H1 (cell line): ENCODE measurements around the gene RAD51B.

ENCODE experiments used
- CEBPB ChIP-seq: IDR thresholded peaks from 2 replicates; pipeline ENCODE4 v1.6.1; 2012; ENCODE audit warnings: low read depth, low read length
- CHD1 ChIP-seq: IDR thresholded peaks from 2 replicates; pipeline ENCODE4 v1.6.1; 2012; ENCODE audit warnings: low read depth, low read length, improper control_type of control experiment
- CHD2 ChIP-seq: IDR thresholded peaks from 2 replicates; pipeline ENCODE4 v1.6.1; 2012; ENCODE audit warnings: low read length, improper control_type of control experiment
- CTCF ChIP-seq, 3 experiments: IDR thresholded peaks; 1 replicate in 2 of 3; 2 replicates in 1 of 3; pipeline versions ENCODE4 v1.5.1 to v1.6.1; 2011; ENCODE audit warnings: low read length in 3 of 3, mild to moderate bottlenecking in 3 of 3, inconsistent platforms in 2 of 3, low read depth in 1 of 3, moderate library complexity in 1 of 3; ENCODE audit not compliant: insufficient read depth in 1 of 3; ENCODE audit errors: control extremely low read depth in 1 of 3
- EP300 ChIP-seq, 2 experiments: IDR thresholded peaks; 1 replicate in 1 of 2; 2 replicates in 1 of 2; pipeline ENCODE4 v1.6.1; 2011 to 2012; ENCODE audit warnings: low read depth in 2 of 2, low read length in 2 of 2, mild to moderate bottlenecking in 2 of 2, borderline replicate concordance in 1 of 2, inconsistent platforms in 1 of 2, moderate library complexity in 1 of 2
- KDM5A ChIP-seq: fragments of 200-600 bp; IDR thresholded peaks from 2 replicates; pipeline ENCODE4 v1.7.1; 2012; ENCODE audit warnings: mild to moderate bottlenecking, low read length, inconsistent platforms, mixed read lengths
- MAFK ChIP-seq: IDR thresholded peaks from 2 replicates; pipeline ENCODE4 v1.6.1; 2012; ENCODE audit warnings: low read depth, mild to moderate bottlenecking, improper control_type of control experiment, low read length
- POLR2A ChIP-seq, 2 experiments: IDR thresholded peaks; 1 replicate in 1 of 2; 2 replicates in 1 of 2; pipeline ENCODE4 v1.6.1; 2011; ENCODE audit warnings: low read depth in 2 of 2, low read length in 2 of 2, mild to moderate bottlenecking in 2 of 2; ENCODE audit errors: control extremely low read depth in 1 of 2
- RAD21 ChIP-seq, 2 experiments: IDR thresholded peaks in 1 of 2; conservative IDR thresholded peaks in 1 of 2; 2 replicates each; pipeline ENCODE4 v1.6.1; 2011; ENCODE audit warnings: low read depth in 2 of 2, low read length in 2 of 2, improper control_type of control experiment in 1 of 2, inconsistent platforms in 1 of 2, mild to moderate bottlenecking in 1 of 2, moderate library complexity in 1 of 2
- SP2 ChIP-seq: IDR thresholded peaks from 2 replicates; pipeline ENCODE4 v1.6.1; 2012; ENCODE audit warnings: mild to moderate bottlenecking, low read length, inconsistent platforms
- TAF1 ChIP-seq: IDR thresholded peaks from 2 replicates; pipeline ENCODE4 v1.6.1; 2011; ENCODE audit warnings: mild to moderate bottlenecking, low read depth, low read length
- YY1 ChIP-seq: IDR thresholded peaks from 2 replicates; pipeline ENCODE4 v1.6.1; 2011; ENCODE audit warnings: low read depth, mild to moderate bottlenecking, low read length

GRCh38 chr14:68212361-68212760 lies 392.8 kb downstream of the RAD51B start:
- no peak for TF ChIP-seq MAFK
- TF ChIP-seq CHD2 = no peak
- TF ChIP-seq POLR2A (IDR thresholded peaks at IDR 0.05; ENCODE audit: control extremely low read depth in 1 of 2, low read depth in 2 of 2, low read length in 2 of 2) = no peak
- no peak for TF ChIP-seq CTCF (IDR thresholded peaks at IDR 0.05; ENCODE audit: control extremely low read depth in 1 of 3, insufficient read depth in 1 of 3, low read depth in 1 of 3, low read length in 3 of 3)
- no peak for TF ChIP-seq RAD21 (IDR thresholded peaks at IDR 0.05 in 1 of 2, conservative IDR thresholded peaks at IDR 0.05 in 1 of 2; ENCODE audit: low read depth in 2 of 2, low read length in 2 of 2)
- TF ChIP-seq KDM5A = no peak
- no peak for TF ChIP-seq YY1
- TF ChIP-seq SP2 = no peak
- no peak for TF ChIP-seq EP300 (IDR thresholded peaks at IDR 0.05; ENCODE audit: borderline replicate concordance in 1 of 2, low read depth in 2 of 2, low read length in 2 of 2)
- no peak for TF ChIP-seq CEBPB
- no peak for TF ChIP-seq CHD1
- TF ChIP-seq TAF1 = no peak
